HepG2 (cell line): ENCODE results near the gene CST4. TPM values are rescaled to one million over a fixed set of nuclear protein-coding genes. Genes with fewer than 3 reads are reported as not detected.
A peak's percentile ranks its signal among the peaks of the same experiment; 100 is the strongest.

Source experiments
- AHR ChIP-seq: IDR thresholded peaks from 2 replicates; pipeline ENCODE4 v1.6.1; 2018; ENCODE audit warnings: missing genetic modification reagents, missing compliant biosample characterization
- CAMTA2 ChIP-seq: sonication (generic); formaldehyde crosslinking; IDR thresholded peaks from 2 replicates; pipeline ENCODE4 v1.4.0; 2020; ENCODE audit warnings: mild to moderate bottlenecking, missing genetic modification reagents, borderline replicate concordance
- KAT2B ChIP-seq: fragments of 150-350 bp; IDR thresholded peaks from 2 replicates; pipeline ENCODE4 v1.6.1; 2014; ENCODE audit warnings: low read depth, low read length, borderline replicate concordance
- KAT7 ChIP-seq: IDR thresholded peaks from 2 replicates; pipeline ENCODE4 v1.6.1; 2018; ENCODE audit warnings: borderline replicate concordance, missing compliant biosample characterization
- KMT2A ChIP-seq: sonication (generic); formaldehyde crosslinking; IDR thresholded peaks from 2 replicates; pipeline ENCODE4 v1.4.0; 2020; ENCODE audit warnings: missing genetic modification reagents
- PAX8 ChIP-seq: sonication (generic); formaldehyde crosslinking; IDR thresholded peaks from 2 replicates; pipeline ENCODE4 v1.8.0; 2022; ENCODE audit warnings: mild to moderate bottlenecking, missing genetic modification reagents, borderline replicate concordance
- SMYD3 ChIP-seq: sonication (generic); formaldehyde crosslinking; IDR thresholded peaks from 2 replicates; pipeline ENCODE4 v1.8.1; 2023; ENCODE audit warnings: mild to moderate bottlenecking, missing genetic modification reagents
- TBX2 ChIP-seq: sonication (generic); formaldehyde crosslinking; IDR thresholded peaks from 2 replicates; pipeline ENCODE4 v1.5.0; 2020; ENCODE audit warnings: missing genetic modification reagents, mild to moderate bottlenecking, borderline replicate concordance
- ZBTB1 ChIP-seq: sonication (generic); formaldehyde crosslinking; IDR thresholded peaks from 2 replicates; pipeline ENCODE4 v1.4.0; 2020; ENCODE audit warnings: missing genetic modification reagents, borderline replicate concordance
- ZHX2 ChIP-seq, 2 experiments: sonication (generic) in 1 of 2; formaldehyde crosslinking in 1 of 2; IDR thresholded peaks; 2 replicates each; pipeline versions ENCODE4 v1.6.1 to v1.9.0; 2014 to 2022; ENCODE audit warnings: antibody characterized with exemption in 1 of 2, borderline replicate concordance in 1 of 2, inconsistent platforms in 1 of 2, low read depth in 1 of 2, missing genetic modification reagents in 1 of 2
- ZNF234 ChIP-seq: sonication (generic); formaldehyde crosslinking; conservative IDR thresholded peaks from 2 replicates; pipeline ENCODE4 v1.5.1; 2020; ENCODE audit warnings: mild to moderate bottlenecking, missing genetic modification reagents
- ZNF281 ChIP-seq: sonication (generic); formaldehyde crosslinking; IDR thresholded peaks from 2 replicates; pipeline ENCODE4 v1.4.0; 2020; ENCODE audit warnings: missing genetic modification reagents, borderline replicate concordance
- ZNF549 ChIP-seq: sonication (generic); formaldehyde crosslinking; IDR thresholded peaks from 2 replicates; pipeline ENCODE4 v1.5.0; 2020; ENCODE audit warnings: missing genetic modification reagents
- ZNF607 ChIP-seq: sonication (generic); formaldehyde crosslinking; IDR thresholded peaks from 2 replicates; pipeline ENCODE4 v1.5.1; 2020; ENCODE audit warnings: missing genetic modification reagents, mild to moderate bottlenecking, borderline replicate concordance
- ZNF616 ChIP-seq: sonication (generic); formaldehyde crosslinking; IDR thresholded peaks from 2 replicates; pipeline ENCODE4 v1.5.0; 2020; ENCODE audit warnings: low read depth, mild to moderate bottlenecking, missing genetic modification reagents
- ZNF775 ChIP-seq: sonication (generic); formaldehyde crosslinking; IDR thresholded peaks from 2 replicates; pipeline ENCODE4 v1.4.0; 2020; ENCODE audit warnings: missing genetic modification reagents, mild to moderate bottlenecking, moderate library complexity, borderline replicate concordance
- polyA plus RNA-seq, 8 experiments: library from polyadenylated mRNA; depleted of rRNA in 3 of 8; stranded (reverse) in 7 of 8; unstranded in 1 of 8; fragments of >200 nt; fragmentation: Illumina TruSeq in 4 of 8; extraction: Trizol in 4 of 8; gene quantifications; 2 replicates each; pipeline versions ENCODE4 v1.2.1 to v1.2.3, GENCODE V29; 2011 to 2016; ENCODE audit warnings: low read depth in 4 of 8, missing spikeins in 1 of 8, mixed read lengths in 1 of 8; ENCODE audit not compliant: insufficient read depth in 1 of 8
- total RNA-seq, 5 experiments: library from RNA; depleted of rRNA; stranded (reverse); fragments of >200 nt; fragmentation: Illumina TruSeq; extraction: Trizol; gene quantifications; 2 replicates each; pipeline ENCODE4 v1.2.3, GENCODE V29; 2016; ENCODE audit warnings: low read depth in 1 of 5
- TF ChIP-seq, protein P1 (sequence below): sonication (generic); formaldehyde crosslinking; IDR thresholded peaks from 2 replicates; pipeline ENCODE4 v1.4.0; 2020; ENCODE audit warnings: mild to moderate bottlenecking, missing genetic modification reagents, borderline replicate concordance
- TF ChIP-seq, protein P2 (sequence below): sonication (generic); formaldehyde crosslinking; IDR thresholded peaks from 2 replicates; pipeline ENCODE4 v1.4.0; 2020; ENCODE audit warnings: mild to moderate bottlenecking, missing genetic modification reagents

CST4 gene
- total and polyA plus RNA-seq, 2 of the 13 experiments (the other 11 are each of a cell fraction or from before 2014, with no cell fraction given): not detected

- TF ChIP-seq ZNF281 (CRISPR knock-in tag) (0 out of 2 replicates have a peak, but pooled peaks have one; percentile 3), PAX8 (CRISPR knock-in tag) (no peak), ZBTB1 (CRISPR knock-in tag) (no peak), ZNF616 (CRISPR knock-in tag) (no peak), AHR (CRISPR knock-in tag) (no peak), ZNF549 (CRISPR knock-in tag) (no peak), ZHX2 (IDR thresholded peaks at IDR 0.05; ENCODE audit: low read depth) (no peak), ZHX2 (CRISPR knock-in tag; IDR thresholded peaks at IDR 0.05; ENCODE audit: borderline replicate concordance) (no peak), KAT2B (no peak), ZNF234 (no peak), ZNF607 (no peak), SMYD3 (CRISPR knock-in tag) (no peak), CAMTA2 (CRISPR knock-in tag) (no peak; the same call in 1 of the 2 replicates), ZNF775 (CRISPR knock-in tag) (no peak), KAT7 (CRISPR knock-in tag) (no peak), TBX2 (CRISPR knock-in tag) (no peak), KMT2A (CRISPR knock-in tag) (peak; percentile 4; the same call in 1 of the 2 replicates)
- TF ChIP-seq, protein P1, sequence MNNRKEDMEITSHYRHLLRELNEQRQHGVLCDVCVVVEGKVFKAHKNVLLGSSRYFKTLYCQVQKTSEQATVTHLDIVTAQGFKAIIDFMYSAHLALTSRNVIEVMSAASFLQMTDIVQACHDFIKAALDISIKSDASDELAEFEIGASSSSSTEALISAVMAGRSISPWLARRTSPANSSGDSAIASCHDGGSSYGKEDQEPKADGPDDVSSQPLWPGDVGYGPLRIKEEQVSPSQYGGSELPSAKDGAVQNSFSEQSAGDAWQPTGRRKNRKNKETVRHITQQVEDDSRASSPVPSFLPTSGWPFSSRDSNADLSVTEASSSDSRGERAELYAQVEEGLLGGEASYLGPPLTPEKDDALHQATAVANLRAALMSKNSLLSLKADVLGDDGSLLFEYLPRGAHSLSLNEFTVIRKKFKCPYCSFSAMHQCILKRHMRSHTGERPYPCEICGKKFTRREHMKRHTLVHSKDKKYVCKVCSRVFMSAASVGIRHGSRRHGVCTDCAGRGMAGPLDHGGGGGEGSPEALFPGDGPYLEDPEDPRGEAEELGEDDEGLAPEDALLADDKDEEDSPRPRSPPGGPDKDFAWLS: no peak
- TF ChIP-seq, protein P2, sequence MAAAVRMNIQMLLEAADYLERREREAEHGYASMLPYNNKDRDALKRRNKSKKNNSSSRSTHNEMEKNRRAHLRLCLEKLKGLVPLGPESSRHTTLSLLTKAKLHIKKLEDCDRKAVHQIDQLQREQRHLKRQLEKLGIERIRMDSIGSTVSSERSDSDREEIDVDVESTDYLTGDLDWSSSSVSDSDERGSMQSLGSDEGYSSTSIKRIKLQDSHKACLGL (CRISPR knock-in tag): no peak
These were observed 52.5 kb downstream of the CST4 start (continued) for GRCh38 chr20:23636182-23636907.
